Measurements from ENCODE around the gene PPEF2. TPM values are rescaled to one million over a fixed set of nuclear protein-coding genes. Genes with fewer than 3 reads are reported as not detected.

The PPEF2 gene, protein sequence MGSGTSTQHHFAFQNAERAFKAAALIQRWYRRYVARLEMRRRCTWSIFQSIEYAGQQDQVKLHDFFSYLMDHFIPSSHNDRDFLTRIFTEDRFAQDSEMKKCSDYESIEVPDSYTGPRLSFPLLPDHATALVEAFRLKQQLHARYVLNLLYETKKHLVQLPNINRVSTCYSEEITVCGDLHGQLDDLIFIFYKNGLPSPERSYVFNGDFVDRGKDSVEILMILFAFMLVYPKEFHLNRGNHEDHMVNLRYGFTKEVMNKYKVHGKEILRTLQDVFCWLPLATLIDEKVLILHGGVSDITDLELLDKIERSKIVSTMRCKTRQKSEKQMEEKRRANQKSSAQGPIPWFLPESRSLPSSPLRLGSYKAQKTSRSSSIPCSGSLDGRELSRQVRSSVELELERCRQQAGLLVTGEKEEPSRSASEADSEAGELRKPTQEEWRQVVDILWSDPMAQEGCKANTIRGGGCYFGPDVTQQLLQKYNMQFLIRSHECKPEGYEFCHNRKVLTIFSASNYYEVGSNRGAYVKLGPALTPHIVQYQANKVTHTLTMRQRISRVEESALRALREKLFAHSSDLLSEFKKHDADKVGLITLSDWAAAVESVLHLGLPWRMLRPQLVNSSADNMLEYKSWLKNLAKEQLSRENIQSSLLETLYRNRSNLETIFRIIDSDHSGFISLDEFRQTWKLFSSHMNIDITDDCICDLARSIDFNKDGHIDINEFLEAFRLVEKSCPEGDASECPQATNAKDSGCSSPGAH
- not detected in 2 replicates for total RNA-seq

DNA sequence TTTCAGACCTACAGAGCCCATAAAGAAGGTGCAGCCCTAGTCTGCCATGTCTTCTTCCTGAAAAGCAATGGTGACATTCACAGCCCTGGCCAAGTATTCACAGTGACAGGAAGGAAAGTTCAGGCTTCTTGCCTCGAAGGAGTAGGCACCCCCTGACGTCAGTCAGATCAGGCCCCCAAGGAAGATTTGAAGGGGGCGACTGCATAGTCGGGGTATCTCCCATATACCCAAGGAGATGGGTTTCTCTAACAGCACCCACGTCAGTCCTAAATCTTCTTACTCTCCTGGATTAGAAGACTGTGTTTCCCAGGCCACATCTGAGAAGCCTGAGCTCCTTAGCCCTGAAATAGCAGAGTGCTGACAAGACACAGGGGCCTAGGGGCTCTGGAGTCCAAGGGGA is at the start of gene PPEF2:
Gene PPEF2, minus strand, starts transcription at position 101 of the 400 bp plus-strand sequence. CDS start 6,127 bp downstream, outside the sequence.

DNA sequence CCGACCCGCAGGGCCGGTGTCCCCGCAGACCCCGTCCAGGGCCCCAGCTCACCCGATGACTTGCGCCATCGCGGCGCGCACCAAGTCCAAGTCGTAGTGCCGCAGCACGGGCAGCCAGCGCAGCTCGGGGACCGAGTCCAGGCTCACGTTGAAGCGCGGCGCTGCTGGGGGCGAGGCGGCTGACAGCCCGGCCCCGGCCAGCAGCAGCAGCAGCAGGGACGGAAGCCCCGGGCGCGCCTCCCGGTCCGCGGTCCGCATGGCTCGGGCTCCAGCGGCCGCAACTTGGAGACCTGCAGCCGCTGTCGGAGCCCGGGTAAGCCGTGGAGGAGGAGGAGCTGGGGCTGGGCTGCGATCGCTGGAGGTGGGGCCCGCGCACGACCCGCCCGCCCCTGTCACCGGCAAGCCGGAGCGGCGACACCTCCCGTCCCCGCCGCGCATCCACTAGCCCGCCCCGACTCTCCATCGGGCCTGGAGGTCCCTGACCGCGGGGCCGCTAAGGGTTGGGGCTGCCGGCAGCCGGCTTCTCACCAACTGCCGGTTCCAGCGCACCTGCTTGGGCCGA is 38.5 kb upstream of the PPEF2 start, which contains the start of gene NAAA:
Gene NAAA, minus strand, starts transcription at position 322 of the 562 bp plus-strand sequence. Its CDS starts 64 bp downstream, at position 258.

Other genes starting within 250 kb of the PPEF2 start
- gene G3BP2, start 229.0 kb downstream of the PPEF2 start, total RNA-seq: 101 and 166 TPM in 2 replicates
- gene USO1, start 177.9 kb downstream of the PPEF2 start, total RNA-seq: 118 and 130 TPM in 2 replicates
- 33.0 and 41.0 TPM in 2 replicates for gene NAAA, start 38.6 kb upstream of the PPEF2 start, total RNA-seq
- 21.0 and 26.6 TPM in 2 replicates for gene SDAD1, start 88.5 kb upstream of the PPEF2 start, total RNA-seq
- under 0.01 TPM in 1 of 2 replicates, not detected in the other for gene CXCL9, start 105.1 kb upstream of the PPEF2 start, total RNA-seq
- 0.09 and 0.28 TPM in 2 replicates for gene CXCL10, start 121.0 kb upstream of the PPEF2 start, total RNA-seq
- 0.14 TPM in 1 of 2 replicates, not detected in the other for gene CXCL11, start 133.6 kb upstream of the PPEF2 start, total RNA-seq
- 0.09 and 0.28 TPM in 2 replicates for gene ART3, start 172.3 kb upstream of the PPEF2 start, total RNA-seq
- 44.4 and 57.5 TPM in 2 replicates for gene NUP54, start 245.9 kb upstream of the PPEF2 start, total RNA-seq

All from smooth muscle cell of bladder (primary cell).